Measurements from ENCODE around the gene ONECUT1. TPM values are rescaled to one million over a fixed set of nuclear protein-coding genes. Genes with fewer than 3 reads are reported as not detected.
A peak's percentile ranks its signal among the peaks of the same experiment; 100 is the strongest.

The ONECUT1 gene
- total RNA-seq, 1 donor from 2014 or later, result not detected

GRCh38 chr15:52794665-52795463 lies 4.7 kb upstream of the ONECUT1 start:
- Mint-ChIP-seq H3K27me3 (ENCODE audit: unreplicated experiment) (peaks cover 41% of the 10 kb centered on the region), H3K9me3 (ENCODE audit: unreplicated experiment) (no peaks in the 10 kb centered on the region), H3K27ac (ENCODE audit: unreplicated experiment) (no peak overlapping the region), H3K4me1 (ENCODE audit: unreplicated experiment) (peaks cover 4% of the 10 kb centered on the region), H3K4me3 (ENCODE audit: unreplicated experiment) (no peak overlapping the region), H3K36me3 (ENCODE audit: unreplicated experiment) (no peaks in the 10 kb centered on the region)
- TF ChIP-seq, protein P1, sequence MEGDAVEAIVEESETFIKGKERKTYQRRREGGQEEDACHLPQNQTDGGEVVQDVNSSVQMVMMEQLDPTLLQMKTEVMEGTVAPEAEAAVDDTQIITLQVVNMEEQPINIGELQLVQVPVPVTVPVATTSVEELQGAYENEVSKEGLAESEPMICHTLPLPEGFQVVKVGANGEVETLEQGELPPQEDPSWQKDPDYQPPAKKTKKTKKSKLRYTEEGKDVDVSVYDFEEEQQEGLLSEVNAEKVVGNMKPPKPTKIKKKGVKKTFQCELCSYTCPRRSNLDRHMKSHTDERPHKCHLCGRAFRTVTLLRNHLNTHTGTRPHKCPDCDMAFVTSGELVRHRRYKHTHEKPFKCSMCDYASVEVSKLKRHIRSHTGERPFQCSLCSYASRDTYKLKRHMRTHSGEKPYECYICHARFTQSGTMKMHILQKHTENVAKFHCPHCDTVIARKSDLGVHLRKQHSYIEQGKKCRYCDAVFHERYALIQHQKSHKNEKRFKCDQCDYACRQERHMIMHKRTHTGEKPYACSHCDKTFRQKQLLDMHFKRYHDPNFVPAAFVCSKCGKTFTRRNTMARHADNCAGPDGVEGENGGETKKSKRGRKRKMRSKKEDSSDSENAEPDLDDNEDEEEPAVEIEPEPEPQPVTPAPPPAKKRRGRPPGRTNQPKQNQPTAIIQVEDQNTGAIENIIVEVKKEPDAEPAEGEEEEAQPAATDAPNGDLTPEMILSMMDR (IDR thresholded peaks at IDR 0.05), result no peak
- no peak for DNase-seq (ENCODE audit: extremely low spot score, unreplicated experiment)

- H3K27ac Mint-ChIP-seq (ENCODE audit: unreplicated experiment), result no peak overlapping the region
- DNase-seq (ENCODE audit: extremely low spot score, unreplicated experiment), result no peak
- peaks cover 34% of the 10 kb centered on the region for H3K27me3 Mint-ChIP-seq (ENCODE audit: unreplicated experiment)
- TF ChIP-seq, protein P1 (IDR thresholded peaks at IDR 0.05), result no peak
- no peaks in the 10 kb centered on the region for H3K36me3 Mint-ChIP-seq (ENCODE audit: unreplicated experiment)
- H3K4me3 Mint-ChIP-seq (ENCODE audit: unreplicated experiment), result peak overlapping the region; percentile 76
- H3K4me1 Mint-ChIP-seq (ENCODE audit: unreplicated experiment), result peaks cover 4% of the 10 kb centered on the region
- no peaks in the 10 kb centered on the region for H3K9me3 Mint-ChIP-seq (ENCODE audit: unreplicated experiment)
Measured at GRCh38 chr15:52791776-52792175, 1.6 kb upstream of the ONECUT1 start.

DNA sequence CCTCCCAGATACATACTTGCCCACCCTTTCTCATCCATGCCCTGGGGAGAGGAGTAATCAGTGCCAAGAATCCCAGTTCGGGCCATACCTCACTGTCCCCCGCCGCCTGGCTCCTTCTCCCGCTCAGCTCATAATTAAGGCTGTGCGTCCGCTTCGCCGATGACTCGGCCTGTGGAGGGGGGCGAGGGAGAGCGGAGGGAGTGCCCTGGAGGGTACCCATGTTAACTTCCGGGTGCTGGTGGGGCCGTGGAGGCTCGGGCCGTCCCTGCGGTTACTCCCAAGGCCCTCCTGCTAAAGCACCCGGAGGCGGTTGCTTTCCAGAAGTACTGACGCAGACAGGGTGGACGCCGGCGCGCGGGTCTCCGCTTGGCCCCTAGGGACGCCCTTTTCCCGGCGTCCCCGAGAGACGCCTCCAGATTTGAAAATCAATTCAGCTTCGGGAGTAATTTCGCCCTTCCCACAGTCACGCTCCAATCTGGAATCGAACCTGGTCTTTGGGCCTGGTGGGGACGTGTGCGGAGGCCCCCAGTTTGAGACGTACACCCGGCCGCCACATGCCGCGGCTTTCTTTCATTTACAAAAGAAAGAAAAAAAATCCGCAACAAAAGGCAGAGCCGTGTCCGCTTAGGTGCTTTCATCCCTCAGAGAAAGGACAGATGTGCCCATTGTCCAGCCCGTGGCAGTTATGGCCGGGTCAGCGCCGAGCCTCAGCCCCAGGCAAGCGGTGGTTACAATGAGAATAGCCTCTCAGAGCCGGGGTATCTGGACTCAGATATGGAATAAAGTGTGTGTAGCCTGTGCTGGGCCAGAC lies 1.0 kb upstream of the ONECUT1 start:
- TF ChIP-seq, protein P1 (IDR thresholded peaks at IDR 0.05), result no peak
- Mint-ChIP-seq H3K4me1 (ENCODE audit: unreplicated experiment) (peaks cover 4% of the 10 kb centered on the region), H3K9me3 (ENCODE audit: unreplicated experiment) (no peaks in the 10 kb centered on the region), H3K27me3 (ENCODE audit: unreplicated experiment) (peaks cover 38% of the 10 kb centered on the region), H3K27ac (ENCODE audit: unreplicated experiment) (no peak overlapping the region), H3K4me3 (ENCODE audit: unreplicated experiment) (peak overlapping the region; percentile 76), H3K36me3 (ENCODE audit: unreplicated experiment) (no peaks in the 10 kb centered on the region)
- no peak for DNase-seq (ENCODE audit: extremely low spot score, unreplicated experiment)

- no peak overlapping the region for H3K27ac Mint-ChIP-seq (ENCODE audit: unreplicated experiment)
Measured at GRCh38 chr15:52789601-52790168, 451 bp downstream of the ONECUT1 start.

More at GRCh38 chr15:52789601-52790168, 451 bp downstream of the ONECUT1 start:
- TF ChIP-seq, protein P1 (IDR thresholded peaks at IDR 0.05), result no peak
- Mint-ChIP-seq H3K9me3 (ENCODE audit: unreplicated experiment) (no peaks in the 10 kb centered on the region), H3K4me3 (ENCODE audit: unreplicated experiment) (peak overlapping the region; percentile 76), H3K36me3 (ENCODE audit: unreplicated experiment) (no peaks in the 10 kb centered on the region), H3K27me3 (ENCODE audit: unreplicated experiment) (peaks cover 44% of the 10 kb centered on the region), H3K4me1 (ENCODE audit: unreplicated experiment) (peaks cover 13% of the 10 kb centered on the region)
- peak; percentile 82 for DNase-seq (ENCODE audit: extremely low spot score, unreplicated experiment)
